ENCODE results near the gene TNFRSF19. TPM values are rescaled to one million over a fixed set of nuclear protein-coding genes. Genes with fewer than 3 reads are reported as not detected.

Gene TNFRSF19
- total RNA-seq, 1 donor from 2014 or later = 36.5 TPM

DNA sequence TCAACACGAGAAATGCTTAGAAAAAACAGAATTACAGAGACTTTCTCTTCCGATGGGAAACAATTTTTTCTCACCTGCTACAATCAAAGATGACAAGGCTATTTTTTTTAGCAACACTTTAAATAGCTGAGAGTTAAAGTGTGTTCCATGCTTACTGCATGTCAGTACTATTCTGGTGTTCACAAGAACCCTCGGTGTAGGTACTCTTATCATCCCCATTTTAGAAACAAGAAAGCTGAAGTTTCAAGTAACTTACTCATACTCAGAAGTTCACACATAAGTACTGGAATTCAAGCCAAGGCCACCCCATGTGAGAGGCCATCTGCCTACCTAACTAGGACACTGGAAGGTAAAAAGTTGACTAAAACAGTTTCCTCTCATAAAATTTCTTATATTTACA lies 9.0 kb upstream of the TNFRSF19 start:
- intact Hi-C loops (cut with DNase I) = no loop called here
- ATAC-seq (peak; percentile 33), DNase-seq (ENCODE audit: missing footprints) (no peak)

- DNase-seq (ENCODE audit: missing footprints) (no peak), ATAC-seq (no peak)
- intact Hi-C loops (cut with DNase I) = loop anchor here (2.0 kb wide), 1 partner anchor 14 kb away; no protein-coding TSS in a partner anchor
These were observed 6.9 kb upstream of the TNFRSF19 start for GRCh38 chr13:23563085-23563845.

DNA sequence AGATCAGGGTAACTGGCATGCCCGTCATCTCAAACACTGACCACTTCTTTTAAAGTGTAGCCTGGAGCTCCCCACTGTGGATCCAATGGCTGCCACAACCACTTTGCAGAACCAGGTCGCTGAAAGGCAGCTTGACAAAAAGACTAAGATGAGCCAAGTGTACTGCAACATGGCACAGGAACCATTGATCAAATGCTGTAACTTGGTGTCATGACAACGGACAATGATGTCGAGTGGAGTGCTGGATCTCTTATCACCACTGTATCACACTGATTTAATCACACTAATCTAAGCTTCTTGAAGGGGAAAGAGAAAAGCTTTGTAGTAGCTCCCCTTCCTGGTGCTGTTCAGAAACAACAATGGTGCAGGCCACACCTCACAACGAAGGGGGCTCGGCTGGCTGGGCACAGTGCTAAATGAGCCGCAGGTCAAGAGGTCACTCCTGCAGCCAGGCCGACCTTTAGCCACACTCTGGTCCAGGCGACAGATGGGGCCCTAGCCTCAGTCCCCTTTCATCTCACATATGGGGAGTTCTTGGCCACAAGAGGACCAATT lies 2.2 kb upstream of the TNFRSF19 start:
- ATAC-seq (peak; percentile 43), DNase-seq (ENCODE audit: missing footprints) (no peak)
- intact Hi-C loops (cut with DNase I) = loop anchor here (2.0 kb wide), 1 partner anchor 57 kb away; no protein-coding TSS in a partner anchor

- intact Hi-C loops (cut with DNase I) = loop anchor here (2.0 to 5.0 kb wide), 2 partner anchors 104 to 301 kb away; no protein-coding TSS in a partner anchor
- peak; percentile 54 for ATAC-seq
These were observed 706 bp downstream of the TNFRSF19 start for GRCh38 chr13:23570921-23571315.

GRCh38 chr13:23571431-23571830 lies 1.2 kb downstream of the TNFRSF19 start:
- no peak for ATAC-seq
- no peak for DNase-seq (ENCODE audit: missing footprints)
- intact Hi-C loops (cut with DNase I) = loop anchor here (2.0 to 5.0 kb wide), 2 partner anchors 105 to 301 kb away; no protein-coding TSS in a partner anchor

More at GRCh38 chr13:23570921-23571315, 706 bp downstream of the TNFRSF19 start:
- DNase-seq (ENCODE audit: missing footprints) = no peak

- DNase-seq (ENCODE audit: missing footprints) (no peak), ATAC-seq (no peak)
- intact Hi-C loops (cut with DNase I) = loop anchor here (5.0 kb wide), 1 partner anchor 299 kb away; no protein-coding TSS in a partner anchor
These were observed 2.6 kb downstream of the TNFRSF19 start for GRCh38 chr13:23572836-23573235.

DNA sequence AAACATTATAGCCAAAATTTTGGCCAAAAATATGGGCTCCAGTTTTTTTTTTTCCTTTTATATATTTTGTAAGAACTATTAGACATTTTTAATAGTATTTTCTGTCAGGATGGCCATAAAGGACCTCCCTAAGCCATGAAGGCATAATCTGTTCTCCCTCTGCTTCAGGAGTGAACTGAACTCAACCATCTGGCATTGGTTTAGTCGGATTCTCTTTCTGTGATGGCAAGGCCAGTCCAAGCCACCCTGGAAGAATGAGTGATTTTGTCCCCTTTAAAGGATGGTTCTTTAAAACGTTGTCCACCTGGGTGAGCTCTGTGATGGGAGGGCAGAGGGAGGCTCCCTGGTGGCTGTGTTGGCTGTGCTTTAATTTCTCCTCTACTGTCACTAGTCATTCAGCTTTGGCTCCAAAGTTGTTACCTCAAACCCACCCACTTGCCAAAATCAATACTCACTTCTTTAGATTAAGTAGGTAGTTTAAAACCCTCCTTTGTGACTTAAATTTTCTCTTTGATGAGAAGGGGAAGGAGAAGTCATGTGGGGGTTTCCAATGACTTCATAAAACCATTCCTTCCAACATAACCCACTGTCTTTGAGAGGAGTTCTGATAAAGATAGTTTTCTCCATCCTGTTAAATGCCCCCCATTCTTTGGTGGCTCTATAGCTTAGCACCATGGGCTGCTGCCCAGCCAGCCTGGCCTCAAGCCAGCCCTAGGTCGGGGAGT lies 4.4 kb downstream of the TNFRSF19 start:
- no peak for DNase-seq (ENCODE audit: missing footprints)
- no peak for ATAC-seq
- intact Hi-C loops (cut with DNase I) = loop anchor here (5.0 kb wide), 5 partner anchors 83 to 313 kb away; partner anchors contain the start of gene MIPEP

GRCh38 chr13:23575632-23576031 lies 5.4 kb downstream of the TNFRSF19 start:
- intact Hi-C loops (cut with DNase I) = loop anchor here (5.0 kb wide), 4 partner anchors 82 to 312 kb away; partner anchors contain the start of gene MIPEP
- ATAC-seq (no peak), DNase-seq (ENCODE audit: missing footprints) (no peak)

DNA sequence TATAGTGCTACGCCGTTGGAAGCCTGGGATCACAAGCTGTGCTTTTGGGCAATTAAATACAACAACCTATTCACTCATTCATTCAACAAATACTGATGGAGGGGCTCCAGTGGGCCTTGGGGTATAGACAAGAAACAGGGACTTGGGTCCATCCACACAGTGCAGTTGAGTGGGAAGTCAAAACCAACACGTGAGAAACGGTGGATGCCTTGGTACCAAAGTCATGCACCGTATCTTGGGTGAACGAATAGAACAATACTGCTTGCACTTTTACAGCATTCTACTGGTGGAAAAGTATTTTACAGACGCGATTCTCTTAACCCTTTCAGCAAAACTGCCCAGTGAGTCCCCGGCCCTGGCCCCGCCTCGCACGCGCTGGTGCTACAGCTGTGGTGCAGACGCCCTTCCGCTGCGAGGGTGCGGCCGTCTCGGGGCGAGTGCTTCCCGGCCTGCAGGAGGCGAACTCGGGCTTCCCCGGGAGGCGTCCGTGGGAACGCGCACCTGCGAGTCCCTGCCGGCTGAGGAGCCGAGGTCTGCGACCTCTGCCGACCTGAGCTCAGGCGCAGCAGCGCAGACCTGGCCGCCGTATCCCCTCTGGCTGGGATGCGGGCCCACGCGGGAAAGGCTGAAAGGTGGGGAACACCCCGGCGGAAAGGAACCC lies 8.3 kb downstream of the TNFRSF19 start:
- intact Hi-C loops (cut with DNase I) = loop anchor here (2.0 to 5.0 kb wide), 5 partner anchors 79 to 309 kb away; partner anchors contain the start of gene MIPEP
- peak; percentile 76 for ATAC-seq
- DNase-seq (ENCODE audit: missing footprints) = peak; percentile 92

- peak; percentile 99 for ATAC-seq
- DNase-seq (ENCODE audit: missing footprints) = peak; percentile 96
- intact Hi-C loops (cut with DNase I) = loop anchor here (2.0 to 5.0 kb wide), 5 partner anchors 78 to 308 kb away; partner anchors contain the start of gene MIPEP
These were observed 9.1 kb downstream of the TNFRSF19 start for GRCh38 chr13:23579072-23579895.

GRCh38 chr13:23579896-23580683 lies 9.9 kb downstream of the TNFRSF19 start:
- DNase-seq (ENCODE audit: missing footprints) (no peak), ATAC-seq (no peak)
- intact Hi-C loops (cut with DNase I) = loop anchor here (2.0 to 5.0 kb wide), 5 partner anchors 77 to 307 kb away; partner anchors contain the start of gene MIPEP

DNA sequence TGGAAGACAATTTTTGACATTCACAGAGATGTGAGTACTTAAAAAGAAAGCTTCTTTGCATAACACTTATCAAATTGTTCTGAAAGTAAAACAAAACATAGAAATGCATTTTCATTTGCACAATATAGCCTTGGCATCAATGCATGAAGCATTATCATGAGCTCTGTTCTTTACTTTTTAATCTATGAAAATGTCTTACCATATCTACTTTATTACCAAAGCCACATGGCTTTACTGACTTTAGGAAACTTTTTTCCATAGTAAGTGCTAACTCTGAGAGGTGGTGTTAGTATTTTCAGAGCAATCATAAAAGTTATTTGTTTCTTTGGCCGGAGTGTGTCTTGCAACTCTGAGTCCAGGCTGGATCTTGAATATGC lies 10.5 kb downstream of the TNFRSF19 start:
- ATAC-seq = no peak
- no peak for DNase-seq (ENCODE audit: missing footprints)
- intact Hi-C loops (cut with DNase I) = no loop called here

- no peak for DNase-seq (ENCODE audit: missing footprints)
- intact Hi-C loops (cut with DNase I) = no loop called here
- no peak for ATAC-seq
These were observed 13.3 kb downstream of the TNFRSF19 start for GRCh38 chr13:23583491-23583890.

- DNase-seq (ENCODE audit: missing footprints) (no peak), ATAC-seq (no peak)
- intact Hi-C loops (cut with DNase I) = no loop called here
These were observed 14.1 kb downstream of the TNFRSF19 start for GRCh38 chr13:23584275-23584674.

DNA sequence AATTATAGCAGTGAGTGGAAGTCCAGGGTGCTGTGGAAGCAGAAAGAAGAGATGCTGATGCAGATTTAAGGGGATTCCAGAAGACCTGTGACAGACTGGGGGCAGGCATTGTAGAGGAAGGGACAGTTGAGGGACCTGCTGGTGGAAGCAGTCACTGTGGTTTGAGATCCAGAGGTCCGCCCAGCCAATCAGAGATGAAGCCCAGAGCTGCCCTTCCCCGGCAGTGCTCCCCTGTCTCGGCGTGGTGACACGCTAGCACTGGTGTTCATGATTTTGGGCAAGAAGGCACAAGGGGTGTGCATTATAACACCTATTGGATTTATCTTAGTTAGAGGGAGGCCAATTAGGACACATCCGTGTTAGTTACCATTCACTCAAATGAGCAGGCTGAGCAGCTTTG lies 16.1 kb downstream of the TNFRSF19 start:
- peak; percentile 47 for ATAC-seq
- intact Hi-C loops (cut with DNase I) = no loop called here
- no peak for DNase-seq (ENCODE audit: missing footprints)

DNA sequence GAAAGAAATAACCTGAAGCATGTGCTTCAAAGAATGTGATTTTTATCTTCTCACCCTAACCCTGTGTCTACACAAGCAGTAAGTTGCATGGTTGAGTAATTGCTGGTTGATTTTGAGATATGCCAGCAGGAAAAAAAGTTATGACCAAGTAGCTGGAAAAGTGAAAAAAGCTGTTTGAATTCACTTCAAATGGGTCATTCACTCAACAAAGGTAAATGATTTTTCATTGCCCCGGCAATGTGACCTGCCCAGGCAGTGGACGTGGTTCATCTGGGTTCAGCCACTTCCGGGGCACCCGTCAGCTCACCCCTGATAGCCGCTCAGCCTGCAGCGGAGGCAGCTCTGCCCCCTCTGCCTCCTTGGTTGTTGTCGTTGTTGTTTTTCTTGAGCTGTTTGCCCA lies 18.5 kb downstream of the TNFRSF19 start:
- intact Hi-C loops (cut with DNase I) = no loop called here
- DNase-seq (ENCODE audit: missing footprints) (no peak), ATAC-seq (peak; percentile 26)

- no peak for DNase-seq (ENCODE audit: missing footprints)
- intact Hi-C loops (cut with DNase I) = no loop called here
- no peak for ATAC-seq
These were observed 22.4 kb downstream of the TNFRSF19 start for GRCh38 chr13:23592596-23592995.

Measured in Right ventricle myocardium inferior (tissue), 1 donor.